Neural progenitor cell (in vitro differentiated cells): ENCODE results near the gene IRX2. TPM values are rescaled to one million over a fixed set of nuclear protein-coding genes. Genes with fewer than 3 reads are reported as not detected.
A peak's percentile ranks its signal among the peaks of the same experiment; 100 is the strongest.

Source experiments
- DNase-seq: peaks from one replicate; pipeline ENCODE4 v3.0.0-alpha.2; 2016; ENCODE audit warnings: low spot score
- H2AFZ ChIP-seq: fragments of 200-600 bp; sonication (generic); replicated peaks from 2 replicates; pipeline ENCODE4 v1.6.1; 2016; ENCODE audit warnings: antibody characterized with exemption
- H3F3A ChIP-seq: fragments of 200-600 bp; sonication (generic); 2 replicates; pipeline ENCODE4 v1.6.1; 2016; ENCODE audit warnings: antibody characterized with exemption, low read depth
- H3K27ac ChIP-seq: fragments of 200-600 bp; sonication (generic); 2 replicates; pipeline ENCODE4 v1.5.1; 2016; ENCODE audit warnings: mild to moderate bottlenecking
- H3K27me3 ChIP-seq: fragments of 200-600 bp; sonication (generic); 2 replicates; pipeline ENCODE4 v1.6.1; 2016; ENCODE audit warnings: mild to moderate bottlenecking, moderate library complexity
- H3K36me3 ChIP-seq: fragments of 200-600 bp; sonication (generic); 2 replicates; pipeline ENCODE4 v1.5.1; 2016
- H3K4me1 ChIP-seq: fragments of 200-600 bp; sonication (generic); 2 replicates; pipeline ENCODE4 v1.6.1; 2016; ENCODE audit warnings: mixed run types
- H3K4me2 ChIP-seq: fragments of 200-600 bp; sonication (generic); 2 replicates; pipeline ENCODE4 v1.6.1; 2016
- H3K4me3 ChIP-seq: fragments of 200-600 bp; sonication (generic); 2 replicates; pipeline ENCODE4 v1.5.1; 2016
- H3K79me2 ChIP-seq: fragments of 200-600 bp; sonication (generic); 2 replicates; pipeline ENCODE4 v1.6.1; 2016; ENCODE audit warnings: low read depth
- H3K9ac ChIP-seq: fragments of 200-600 bp; sonication (generic); 2 replicates; pipeline ENCODE4 v1.6.1; 2016
- H3K9me3 ChIP-seq: fragments of 200-600 bp; sonication (generic); 2 replicates; pipeline ENCODE4 v1.5.1; 2016; ENCODE audit warnings: low read depth
- H4K20me1 ChIP-seq: fragments of 200-600 bp; sonication (generic); 2 replicates; pipeline ENCODE4 v1.6.1; 2016; ENCODE audit warnings: low read depth
- H3K27ac Mint-ChIP-seq: 3 replicates; pipeline ENCODE4 v1.8.0; 2021; ENCODE audit warnings: mixed read lengths
- H3K27me3 Mint-ChIP-seq: 2 replicates; pipeline ENCODE4 v1.8.0; 2022; ENCODE audit warnings: low read depth, mild to moderate bottlenecking, inconsistent platforms, moderate library complexity, mixed read lengths; ENCODE audit not compliant: insufficient read depth
- H3K36me3 Mint-ChIP-seq: 3 replicates; pipeline ENCODE4 v1.8.0; 2021; ENCODE audit warnings: mixed read lengths
- H3K4me1 Mint-ChIP-seq: 3 replicates; pipeline ENCODE4 v1.8.0; 2021; ENCODE audit warnings: mixed read lengths
- H3K4me3 Mint-ChIP-seq: 3 replicates; pipeline ENCODE4 v1.8.0; 2021; ENCODE audit warnings: mild to moderate bottlenecking, moderate library complexity, mixed read lengths
- H3K9me3 Mint-ChIP-seq: 3 replicates; pipeline ENCODE4 v1.8.0; 2020; ENCODE audit warnings: mixed read lengths
- EZH2 ChIP-seq: fragments of 200-600 bp; sonication (generic); IDR thresholded peaks from 2 replicates; pipeline ENCODE4 v1.6.1; 2017; ENCODE audit warnings: antibody characterized with exemption, mild to moderate bottlenecking, moderate library complexity
- EZH2phosphoT487 ChIP-seq: fragments of 200-600 bp; sonication (generic); IDR thresholded peaks from 2 replicates; pipeline ENCODE4 v1.6.1; 2017; ENCODE audit warnings: antibody characterized with exemption
- total RNA-seq: library from RNA; depleted of rRNA; stranded (reverse); fragments of >200 nt; gene quantifications from 2 replicates; pipeline ENCODE4 v1.2.3, GENCODE V29; 2015; ENCODE audit warnings: low replicate concordance
- TF ChIP-seq, protein P1 (sequence below): fragments of 200-600 bp; sonication (generic); IDR thresholded peaks from 2 replicates; pipeline ENCODE4 v1.5.1; 2017; ENCODE audit warnings: antibody characterized with exemption, mild to moderate bottlenecking

The IRX2 gene
- total RNA-seq, 1 donor from 2014 or later = 13.7 TPM

DNA sequence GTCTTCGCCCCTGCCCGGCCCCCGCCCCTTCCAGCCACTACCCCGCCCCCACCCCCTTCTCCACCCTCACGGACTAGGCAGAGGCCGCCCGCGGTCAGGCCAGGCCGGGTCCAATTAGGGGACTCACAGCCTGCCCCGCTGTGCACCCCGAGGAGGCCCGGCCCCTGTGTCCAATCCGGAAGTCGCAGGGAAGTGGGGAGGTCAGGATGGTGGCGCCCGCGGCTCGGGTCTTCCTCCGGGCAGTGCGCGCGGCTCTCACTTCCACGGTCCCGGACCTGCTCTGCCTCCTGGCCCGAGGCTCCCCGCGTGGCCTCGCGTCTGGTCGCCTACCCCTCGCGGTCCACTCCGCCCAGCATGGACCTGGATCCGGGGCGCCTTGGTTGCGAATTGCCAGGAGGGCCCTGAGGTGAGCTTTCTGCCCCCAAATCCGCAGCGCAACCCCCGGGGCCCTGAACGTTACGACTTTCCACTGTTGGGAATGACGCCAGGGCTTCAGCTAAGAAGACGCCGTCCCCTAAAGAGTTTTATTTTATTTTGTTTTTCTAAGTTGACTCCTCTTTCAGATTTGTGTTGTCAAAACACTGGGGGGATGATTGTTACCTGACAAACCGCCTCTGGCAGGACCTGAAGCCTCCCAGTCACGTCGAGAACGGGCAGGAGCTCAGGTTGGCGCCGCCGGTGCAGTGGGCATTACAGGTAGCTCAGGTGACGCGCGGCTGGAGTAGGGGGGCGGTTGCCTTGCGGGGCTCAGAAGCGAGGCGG, 763 bp upstream of the IRX2 start:
- H4K20me1 ChIP-seq = peaks cover 29% of the 10 kb centered on the region
- peaks cover 37% of the 10 kb centered on the region for H3K79me2 ChIP-seq
- H3K4me1 Mint-ChIP-seq = peaks cover 48% of the 10 kb centered on the region
- peak overlapping the region; percentile 87 for H3K4me2 ChIP-seq
- peaks cover 48% of the 10 kb centered on the region for H3F3A ChIP-seq
- peak overlapping the region; percentile 63 for H3K27ac Mint-ChIP-seq
- H3K27me3 Mint-ChIP-seq = peaks cover 37% of the 10 kb centered on the region
- H3K4me3 Mint-ChIP-seq = peak overlapping the region; percentile 93
- DNase-seq = peak; percentile 54
- H3K4me1 ChIP-seq = peaks cover 28% of the 10 kb centered on the region
- H3K27me3 ChIP-seq = peaks cover 59% of the 10 kb centered on the region
- H3K36me3 Mint-ChIP-seq = peaks cover 13% of the 10 kb centered on the region
- no peak overlapping the region for H3K27ac ChIP-seq
- peaks cover 4% of the 10 kb centered on the region for H3K9me3 Mint-ChIP-seq
- H3K36me3 ChIP-seq = no peaks in the 10 kb centered on the region
- no peaks in the 10 kb centered on the region for H3K9me3 ChIP-seq
- no peak for TF ChIP-seq EZH2phosphoT487
- TF ChIP-seq, protein P1, sequence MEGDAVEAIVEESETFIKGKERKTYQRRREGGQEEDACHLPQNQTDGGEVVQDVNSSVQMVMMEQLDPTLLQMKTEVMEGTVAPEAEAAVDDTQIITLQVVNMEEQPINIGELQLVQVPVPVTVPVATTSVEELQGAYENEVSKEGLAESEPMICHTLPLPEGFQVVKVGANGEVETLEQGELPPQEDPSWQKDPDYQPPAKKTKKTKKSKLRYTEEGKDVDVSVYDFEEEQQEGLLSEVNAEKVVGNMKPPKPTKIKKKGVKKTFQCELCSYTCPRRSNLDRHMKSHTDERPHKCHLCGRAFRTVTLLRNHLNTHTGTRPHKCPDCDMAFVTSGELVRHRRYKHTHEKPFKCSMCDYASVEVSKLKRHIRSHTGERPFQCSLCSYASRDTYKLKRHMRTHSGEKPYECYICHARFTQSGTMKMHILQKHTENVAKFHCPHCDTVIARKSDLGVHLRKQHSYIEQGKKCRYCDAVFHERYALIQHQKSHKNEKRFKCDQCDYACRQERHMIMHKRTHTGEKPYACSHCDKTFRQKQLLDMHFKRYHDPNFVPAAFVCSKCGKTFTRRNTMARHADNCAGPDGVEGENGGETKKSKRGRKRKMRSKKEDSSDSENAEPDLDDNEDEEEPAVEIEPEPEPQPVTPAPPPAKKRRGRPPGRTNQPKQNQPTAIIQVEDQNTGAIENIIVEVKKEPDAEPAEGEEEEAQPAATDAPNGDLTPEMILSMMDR = no peak
- H3K9ac ChIP-seq = no peak overlapping the region
- peak overlapping the region; percentile 68 for H3K4me3 ChIP-seq
- H2AFZ ChIP-seq = peak overlapping the region; percentile 46

DNA sequence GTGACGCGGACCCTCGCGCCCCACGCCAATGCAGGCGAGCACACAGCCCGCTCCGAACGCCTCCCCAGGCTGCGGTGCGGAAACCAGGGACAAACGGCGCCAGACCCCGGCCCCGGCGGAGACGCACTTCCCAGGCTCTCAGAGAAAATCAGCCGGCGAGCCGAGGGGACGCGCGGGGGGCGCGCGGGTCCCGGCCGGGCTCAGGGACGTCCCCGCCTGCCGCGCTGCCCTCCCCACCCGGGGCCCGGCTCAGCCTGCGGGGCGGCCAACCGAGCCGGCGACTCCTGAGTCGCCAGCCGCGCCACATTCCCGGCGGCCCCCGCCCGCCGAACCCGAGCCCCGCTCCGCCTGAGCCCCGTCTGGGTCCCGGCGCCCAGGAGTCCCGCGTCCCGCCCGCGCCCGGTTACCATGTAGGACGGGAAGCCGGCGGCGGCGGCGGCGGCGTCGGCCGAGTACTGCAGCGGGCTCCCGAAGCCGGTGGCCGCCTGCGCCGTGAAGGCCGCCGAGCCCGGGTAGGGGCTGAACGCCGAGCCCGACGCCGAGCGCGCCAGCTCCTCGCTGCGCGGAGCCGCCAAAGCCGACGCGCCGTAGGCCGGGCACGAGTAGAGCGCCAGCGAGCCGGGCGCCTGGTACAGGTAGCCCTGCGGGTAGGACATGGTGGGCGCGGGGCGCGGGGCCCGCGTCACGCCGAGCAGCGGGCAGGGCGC, 566 bp downstream of the IRX2 start:
- H3K27me3 ChIP-seq = peaks cover 46% of the 10 kb centered on the region
- no peaks in the 10 kb centered on the region for H3K9me3 ChIP-seq
- peak overlapping the region; percentile 94 for H3K4me3 Mint-ChIP-seq
- peaks cover 49% of the 10 kb centered on the region for H3K4me1 Mint-ChIP-seq
- peak overlapping the region; percentile 95 for H3K4me2 ChIP-seq
- peak; percentile 78 for DNase-seq
- H3K36me3 ChIP-seq = no peaks in the 10 kb centered on the region
- peaks cover 34% of the 10 kb centered on the region for H3K27me3 Mint-ChIP-seq
- peaks cover 43% of the 10 kb centered on the region for H4K20me1 ChIP-seq
- TF ChIP-seq EZH2phosphoT487 (no peak), EZH2 (no peak)
- TF ChIP-seq, protein P1 = no peak
- H3K27ac Mint-ChIP-seq = no peak overlapping the region
- H3K36me3 Mint-ChIP-seq = peaks cover 17% of the 10 kb centered on the region
- H3K4me3 ChIP-seq = peak overlapping the region; percentile 69
- H3K4me1 ChIP-seq = peaks cover 27% of the 10 kb centered on the region
- H3K79me2 ChIP-seq = peaks cover 50% of the 10 kb centered on the region
- H3K9ac ChIP-seq = peak overlapping the region; percentile 47
- H2AFZ ChIP-seq = peak overlapping the region; percentile 9
- H3K9me3 Mint-ChIP-seq = peaks cover 4% of the 10 kb centered on the region
- peaks cover 48% of the 10 kb centered on the region for H3F3A ChIP-seq
- H3K27ac ChIP-seq = no peak overlapping the region

DNA sequence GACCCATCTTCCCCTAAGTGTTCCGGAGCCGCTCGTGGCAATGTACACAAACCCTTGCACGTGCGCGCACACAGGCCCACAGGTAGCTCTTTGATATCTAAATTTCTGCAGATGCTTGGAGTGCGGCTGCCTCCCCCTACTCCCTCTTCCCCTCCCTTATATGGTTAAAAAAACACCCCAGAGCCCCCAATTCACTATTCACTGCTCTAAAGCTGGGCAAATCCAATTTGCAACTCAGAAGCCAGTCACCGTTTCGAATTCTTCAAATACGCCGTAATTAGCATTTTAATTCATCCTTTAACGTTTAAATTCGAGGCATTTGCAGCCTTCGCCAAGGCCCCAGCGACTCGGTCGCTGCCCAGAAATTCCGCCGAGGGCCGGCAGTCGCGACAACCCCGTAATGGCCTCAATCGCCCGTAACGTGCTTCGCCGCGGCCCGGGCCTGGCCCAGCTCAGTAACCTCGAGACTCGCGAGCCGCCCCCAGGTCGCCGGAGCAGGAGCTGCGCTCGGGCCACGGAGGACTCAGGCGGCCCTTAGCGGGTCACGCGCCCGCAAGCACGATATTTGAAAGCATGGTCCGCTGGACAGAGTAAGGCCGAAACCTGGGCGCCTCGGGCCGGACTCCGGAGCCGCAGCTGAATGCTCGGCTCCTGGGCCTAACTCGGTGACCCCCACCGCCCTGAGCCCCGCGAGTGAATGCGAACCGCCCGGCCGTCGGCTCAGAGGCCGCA, 1.3 kb downstream of the IRX2 start:
- peak overlapping the region; percentile 69 for H3K4me3 ChIP-seq
- Mint-ChIP-seq H3K4me1 (peaks cover 51% of the 10 kb centered on the region), H3K27ac (peak overlapping the region; percentile 86), H3K4me3 (peak overlapping the region; percentile 94), H3K36me3 (peaks cover 21% of the 10 kb centered on the region), H3K9me3 (peaks cover 4% of the 10 kb centered on the region), H3K27me3 (peaks cover 29% of the 10 kb centered on the region)
- peaks cover 45% of the 10 kb centered on the region for H3F3A ChIP-seq
- peak; percentile 78 for DNase-seq
- peak overlapping the region; percentile 9 for H2AFZ ChIP-seq
- TF ChIP-seq EZH2phosphoT487 (peak; percentile 52), EZH2 (peak; percentile 51)
- TF ChIP-seq, protein P1 = no peak
- no peak overlapping the region for H3K27ac ChIP-seq
- peaks cover 39% of the 10 kb centered on the region for H3K27me3 ChIP-seq
- H3K9me3 ChIP-seq = no peaks in the 10 kb centered on the region
- H3K4me1 ChIP-seq = peaks cover 21% of the 10 kb centered on the region
- peaks cover 58% of the 10 kb centered on the region for H3K79me2 ChIP-seq
- peak overlapping the region; percentile 42 for H3K9ac ChIP-seq
- H3K36me3 ChIP-seq = no peaks in the 10 kb centered on the region
- H3K4me2 ChIP-seq = peak overlapping the region; percentile 95
- H4K20me1 ChIP-seq = peaks cover 50% of the 10 kb centered on the region
